GM12864 (cell line): ENCODE data around the gene UNKL.

Experiments
- DNase-seq: peaks from one replicate; pipeline ENCODE4 v3.0.0-alpha.2; 2011; ENCODE audit warnings: low read depth
- H3K4me3 ChIP-seq: 2 replicates; pipeline ENCODE4 v1.5.1; 2011; ENCODE audit warnings: mild to moderate bottlenecking, low read depth, low read length, control low read depth
- CTCF ChIP-seq: IDR thresholded peaks from 2 replicates; pipeline ENCODE4 v1.5.1; 2011; ENCODE audit warnings: low read depth, mild to moderate bottlenecking, moderate library complexity, low read length, control low read depth, inconsistent platforms; ENCODE audit errors: missing control alignments

Gene UNKL

GRCh38 chr16:1412847-1413246, 1.7 kb downstream of the UNKL start:
- no peak for DNase-seq
- TF ChIP-seq CTCF, result no peak
- no peak overlapping the region for H3K4me3 ChIP-seq

GRCh38 chr16:1408171-1408837, 6.2 kb downstream of the UNKL start:
- peak overlapping the region; percentile 55 for H3K4me3 ChIP-seq
- peak; percentile 45 for DNase-seq
- no peak for TF ChIP-seq CTCF

- no peak for TF ChIP-seq CTCF
- DNase-seq, result no peak
- no peak overlapping the region; the same call in 1 of the 2 replicates for H3K4me3 ChIP-seq
Measured at GRCh38 chr16:1407753-1408152, 6.8 kb downstream of the UNKL start.

DNA sequence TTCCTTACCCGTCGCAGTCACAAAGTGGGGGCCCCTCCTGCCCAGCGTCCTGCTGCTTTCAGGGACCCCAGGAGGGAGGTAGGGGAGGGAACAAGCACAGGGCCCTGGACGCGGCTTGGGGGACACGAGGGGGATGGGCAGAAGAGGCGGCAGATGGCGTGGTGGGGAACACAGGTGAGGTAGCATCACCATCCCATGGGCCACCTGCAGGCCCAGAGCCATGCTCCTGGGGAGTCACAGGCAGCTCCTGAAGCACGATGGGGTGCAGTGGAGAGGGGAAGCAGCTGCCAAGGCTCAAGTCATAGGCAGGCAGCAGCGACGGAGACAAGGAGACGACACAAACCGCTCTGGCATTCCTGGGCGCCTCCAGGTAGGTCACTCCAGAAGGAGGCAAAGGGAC, 10.8 kb downstream of the UNKL start:
- TF ChIP-seq CTCF, result no peak
- no peak for DNase-seq
- no peak overlapping the region for H3K4me3 ChIP-seq

GRCh38 chr16:1403036-1403435, 11.5 kb downstream of the UNKL start:
- DNase-seq, result no peak
- TF ChIP-seq CTCF, result no peak

GRCh38 chr16:1401758-1402154, 12.7 kb downstream of the UNKL start:
- H3K4me3 ChIP-seq, result no peak overlapping the region
- no peak for DNase-seq
- no peak for TF ChIP-seq CTCF

More at GRCh38 chr16:1403036-1403435, 11.5 kb downstream of the UNKL start:
- no peak overlapping the region for H3K4me3 ChIP-seq
